Brain microvascular endothelial cell (primary cell): Measurements from ENCODE around the gene CRAT.

ENCODE experiments used
- DNase-seq: peaks from one replicate; pipeline ENCODE4 v3.0.0-alpha.2; 2020
- H3K27ac ChIP-seq: fragments of 250-450 bp; sonication (Bioruptor Pico); 2 replicates; pipeline ENCODE4 v1.5.1; 2020; ENCODE audit warnings: mild to moderate bottlenecking, moderate library complexity
- H3K27me3 ChIP-seq: fragments of 250-450 bp; sonication (Bioruptor Pico); replicated peaks from 2 replicates; pipeline ENCODE4 v1.5.1; 2020; ENCODE audit warnings: mild to moderate bottlenecking
- H3K36me3 ChIP-seq: fragments of 250-450 bp; sonication (Bioruptor Pico); replicated peaks from 2 replicates; pipeline ENCODE4 v1.5.1; 2020; ENCODE audit warnings: mild to moderate bottlenecking
- H3K4me3 ChIP-seq: 2 replicates; pipeline ENCODE4 v1.5.1; 2011; ENCODE audit warnings: low read depth, mild to moderate bottlenecking, control low read depth, low read length, moderate library complexity
- CTCF ChIP-seq: IDR thresholded peaks from 2 replicates; pipeline ENCODE4 v1.5.1; 2011; ENCODE audit warnings: low read depth, mild to moderate bottlenecking, moderate library complexity, low read length, control low read depth, inconsistent platforms; ENCODE audit errors: missing control alignments
- in situ Hi-C: cut with HindIII; loops from 2 replicates; pipeline ENCODE4 v1.10.0; 2017; ENCODE audit warnings: low sequenced_read_pairs, low pct_ligation_motif_present

The CRAT gene

GRCh38 chr9:129063061-129063460, 47.5 kb downstream of the CRAT start:
- H3K36me3 ChIP-seq = peaks cover 23% of the 10 kb centered on the region
- TF ChIP-seq CTCF = no peak
- no peaks in the 10 kb centered on the region for H3K27me3 ChIP-seq
- no peak overlapping the region for H3K27ac ChIP-seq
- in situ Hi-C loops = no loop called here
- H3K4me3 ChIP-seq = no peak overlapping the region
- DNase-seq = no peak

DNA sequence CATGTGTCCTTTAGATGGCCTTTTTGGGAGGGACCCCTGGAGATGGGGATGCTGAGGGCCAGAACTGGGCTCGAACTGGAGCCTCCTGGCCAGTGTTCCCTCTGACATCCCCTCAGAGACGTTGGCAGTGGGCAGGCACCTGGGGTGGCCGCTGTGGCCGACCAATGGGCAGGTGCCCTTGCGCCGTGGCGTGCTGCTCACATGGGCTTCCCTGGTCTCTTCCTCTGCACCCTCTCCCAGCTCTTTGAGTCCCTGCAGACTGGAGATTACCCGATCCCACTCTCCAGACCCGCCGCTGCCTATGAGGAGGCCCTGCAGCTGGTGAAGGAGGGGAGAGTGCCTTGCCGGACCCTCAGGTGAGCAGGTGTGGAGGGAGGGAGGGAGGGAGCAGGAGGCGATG, 49.6 kb downstream of the CRAT start:
- in situ Hi-C loops = no loop called here
- H3K27me3 ChIP-seq = no peaks in the 10 kb centered on the region
- DNase-seq = no peak
- H3K36me3 ChIP-seq = peaks cover 17% of the 10 kb centered on the region
- H3K4me3 ChIP-seq = no peak overlapping the region
- no peak for TF ChIP-seq CTCF
- no peak overlapping the region for H3K27ac ChIP-seq

DNA sequence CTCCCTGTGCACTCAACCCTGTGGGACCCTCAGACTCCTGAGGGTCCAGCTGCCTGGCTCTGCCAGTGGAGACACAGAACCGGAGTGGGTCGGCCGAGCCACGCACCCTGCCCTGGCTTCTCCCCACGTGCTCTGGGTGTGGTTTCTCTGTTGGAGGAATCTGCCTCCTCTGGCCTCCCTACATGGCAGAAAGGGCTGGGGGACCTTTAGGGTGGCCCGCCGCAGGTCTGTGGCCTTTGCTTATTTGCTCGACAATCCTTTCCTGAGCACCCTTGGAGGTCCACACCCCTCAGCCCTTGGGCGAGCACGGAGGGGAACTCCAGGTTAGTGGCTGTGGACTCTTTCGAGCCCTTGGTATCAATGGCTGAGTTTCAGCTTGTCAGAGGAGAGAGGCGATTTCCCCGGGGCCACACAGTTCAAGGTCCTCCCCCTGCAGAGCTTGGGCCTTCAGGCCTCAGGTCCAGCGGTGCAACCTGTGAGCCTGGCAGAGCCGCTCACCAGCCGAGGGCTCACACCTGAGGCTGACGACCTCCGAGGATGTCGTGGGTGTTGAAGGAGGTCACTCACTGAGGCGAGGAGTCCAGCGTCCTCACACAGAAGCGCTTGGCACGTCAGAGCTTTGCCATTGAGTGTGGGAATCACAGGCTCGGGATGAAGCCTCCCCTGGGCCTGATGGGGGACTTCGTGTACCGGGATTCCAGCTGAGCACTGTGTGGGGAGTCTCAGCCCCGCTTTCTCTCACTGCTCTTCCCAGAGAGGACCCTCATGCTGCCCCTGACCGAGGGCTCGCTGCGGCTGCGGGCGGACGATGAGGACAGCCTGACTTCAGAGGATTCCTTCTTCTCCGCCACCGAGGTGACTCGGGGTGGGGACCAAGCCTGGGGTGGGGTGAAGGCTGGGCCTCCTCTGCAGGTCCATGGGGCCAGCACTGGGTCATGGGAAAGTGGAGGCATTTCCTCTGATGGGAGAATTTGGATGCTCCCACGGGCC, 50.5 kb downstream of the CRAT start:
- no peak overlapping the region for H3K4me3 ChIP-seq
- H3K36me3 ChIP-seq = peaks cover 11% of the 10 kb centered on the region
- in situ Hi-C loops = no loop called here
- DNase-seq = no peak
- H3K27me3 ChIP-seq = no peaks in the 10 kb centered on the region
- TF ChIP-seq CTCF = no peak
- no peak overlapping the region for H3K27ac ChIP-seq

- H3K4me3 ChIP-seq = no peak overlapping the region
- TF ChIP-seq CTCF = no peak
- peak; percentile 25 for DNase-seq
- H3K27ac ChIP-seq = no peak overlapping the region
- peaks cover 10% of the 10 kb centered on the region for H3K36me3 ChIP-seq
- in situ Hi-C loops = no loop called here
- H3K27me3 ChIP-seq = no peaks in the 10 kb centered on the region
These were observed 51.4 kb downstream of the CRAT start for GRCh38 chr9:129058965-129059795.

GRCh38 chr9:129054163-129054851, 56.3 kb downstream of the CRAT start:
- H3K27me3 ChIP-seq = no peaks in the 10 kb centered on the region
- H3K4me3 ChIP-seq = no peak overlapping the region
- no peak for DNase-seq
- TF ChIP-seq CTCF = no peak
- H3K27ac ChIP-seq = no peak overlapping the region
- in situ Hi-C loops = no loop called here
- H3K36me3 ChIP-seq = peaks cover 16% of the 10 kb centered on the region
